ENCODE data around the gene VEGFA.

- TF ChIP-seq CTCF (IDR thresholded peaks at IDR 0.05) (no peak), POLR2A (IDR thresholded peaks at IDR 0.05) (no peak)
Measured at GRCh38 chr6:43741829-43742228, 28.2 kb upstream of the VEGFA start.
